ENCODE data around the gene LPP. TPM values are rescaled to one million over a fixed set of nuclear protein-coding genes. Genes with fewer than 3 reads are reported as not detected.

LPP gene
- total RNA-seq, 4 donors from 2014 or later = 1,872 to 3,079 (median 2,300) TPM

- DNase-seq (ENCODE audit: extremely low spot score) = no peak
- Histone ChIP-seq H3K27me3 (no peaks in the 10 kb centered on the region), H3K4me3 (peak overlapping the region; percentile 84 to 92 (median 90)), H3K9me3 (no peaks in the 10 kb centered on the region), H3K4me1 (peaks cover 9 to 54% (median 43%) of the 10 kb centered on the region in 4 donors), H3K27ac (replicated peaks in 1 of 4) (peak overlapping the region; percentile 98 to 99 (median 99)), H3K36me3 (no peaks in the 10 kb centered on the region)
- WGBS = 22% methylated on average over 22 of the region's 25 CpGs
- intact Hi-C loops (cut with DNase I) = loop anchor here (2.0 to 5.0 kb wide), 3 partner anchors 69 to 408 kb away; partner anchors contain the start of gene BCL6
- TF ChIP-seq CTCF (IDR thresholded peaks at IDR 0.05) (no peak), EP300 (IDR thresholded peaks at IDR 0.05) (peak; percentile 30), POLR2A (IDR thresholded peaks at IDR 0.05; ENCODE audit: low read depth) (no peak), POLR2AphosphoS5 (IDR thresholded peaks at IDR 0.05) (peak; percentile 27 to 67)
Observed at GRCh38 chr3:188152660-188153436, 1.1 kb upstream of the LPP start.

GRCh38 chr3:188153437-188154013, 432 bp upstream of the LPP start:
- H3K27ac ChIP-seq (replicated peaks in 1 of 4) = peak overlapping the region; percentile 98 to 99 (median 99)
- TF ChIP-seq EP300 (IDR thresholded peaks at IDR 0.05) (peak; percentile 97), POLR2A (IDR thresholded peaks at IDR 0.05; ENCODE audit: low read depth) (peak; percentile 13), CTCF (IDR thresholded peaks at IDR 0.05) (no peak), POLR2AphosphoS5 (IDR thresholded peaks at IDR 0.05) (peak; percentile 79 to 90)
- H3K4me3 ChIP-seq = peak overlapping the region; percentile 84 to 92 (median 90)
- peaks cover 15 to 61% (median 50%) of the 10 kb centered on the region in 4 donors for H3K4me1 ChIP-seq
- H3K27me3 ChIP-seq = no peaks in the 10 kb centered on the region
- peak; percentile 95 for DNase-seq (ENCODE audit: extremely low spot score)
- under 1% methylated on average over 15 of the region's 36 CpGs for WGBS
- no peaks in the 10 kb centered on the region for H3K36me3 ChIP-seq
- no peaks in the 10 kb centered on the region for H3K9me3 ChIP-seq
- intact Hi-C loops (cut with DNase I) = loop anchor here (2.0 to 5.0 kb wide), 3 partner anchors 69 to 409 kb away; partner anchors contain the start of gene BCL6

- Histone ChIP-seq H3K9me3 (no peaks in the 10 kb centered on the region), H3K4me1 (peaks cover 27 to 76% (median 65%) of the 10 kb centered on the region in 4 donors), H3K36me3 (no peaks in the 10 kb centered on the region), H3K27me3 (no peaks in the 10 kb centered on the region), H3K4me3 (peak overlapping the region; percentile 84 to 92 (median 90)), H3K27ac (replicated peaks in 1 of 4) (peak overlapping the region; percentile 98 to 99 (median 99))
- no peak for TF ChIP-seq POLR2A (IDR thresholded peaks at IDR 0.05; ENCODE audit: low read depth)
- intact Hi-C loops (cut with DNase I) = loop anchor here (5.0 kb wide), 4 partner anchors 57 to 112 kb away; no protein-coding TSS in a partner anchor
- DNase-seq (ENCODE audit: extremely low spot score) = no peak
- WGBS = 33% methylated on average over 8 of the region's 8 CpGs
Observed at GRCh38 chr3:188154809-188155574, 1.0 kb downstream of the LPP start.

GRCh38 chr3:188156056-188156455, 2.1 kb downstream of the LPP start:
- intact Hi-C loops (cut with DNase I) = loop anchor here (5.0 kb wide), 2 partner anchors 56 to 111 kb away; no protein-coding TSS in a partner anchor
- H3K36me3 ChIP-seq = no peaks in the 10 kb centered on the region
- H3K27ac ChIP-seq (replicated peaks in 1 of 4) = peak overlapping the region; percentile 98 to 99 (median 99)
- DNase-seq (ENCODE audit: extremely low spot score) = no peak
- H3K27me3 ChIP-seq = no peaks in the 10 kb centered on the region
- H3K4me1 ChIP-seq = peaks cover 31 to 86% (median 75%) of the 10 kb centered on the region in 4 donors
- TF ChIP-seq CTCF (IDR thresholded peaks at IDR 0.05) = no peak
- TF ChIP-seq EP300 (IDR thresholded peaks at IDR 0.05) = no peak
- no peak for TF ChIP-seq POLR2AphosphoS5 (IDR thresholded peaks at IDR 0.05)
- no peak for TF ChIP-seq POLR2A (IDR thresholded peaks at IDR 0.05; ENCODE audit: low read depth)
- no peaks in the 10 kb centered on the region for H3K9me3 ChIP-seq
- H3K4me3 ChIP-seq = peak overlapping the region; percentile 84 to 92 (median 90)
- 45% methylated on average over 2 of the region's 2 CpGs for WGBS
